Left kidney (tissue), 8 donors: ENCODE data around the gene PROSER2. TPM values are rescaled to one million over a fixed set of nuclear protein-coding genes. Genes with fewer than 3 reads are reported as not detected.

Experiments used
- DNase-seq: peaks from one replicate; pipeline ENCODE4 v3.0.0-alpha.2; 2013
- long read RNA-seq, 8 donors: transcript quantifications; one replicate each; lab custom pipeline, GENCODE V29; 2026
- polyA plus RNA-seq: library from polyadenylated mRNA; unstranded; fragments of 120-200 nt; gene quantifications from one replicate; pipeline ENCODE4 v1.2.1, GENCODE V29; 2013; ENCODE audit not compliant: insufficient read length

PROSER2 gene
- polyA plus RNA-seq = 4.0 TPM
- long read RNA-seq, donor 1, transcript PROSER2-202 (1 exons, 1,232 nt) = minor isoform, 7 of 18 reads
- long read RNA-seq, donor 1, transcript PROSER2-201 (4 exons, 3,333 nt) = major isoform, 11 of 18 reads
- long read RNA-seq, donor 1, partial matches to known transcripts = 0 of 18 reads
- long read RNA-seq, donor 1, other reads (novel, unspliced or antisense) = 0 of 18 reads
- long read RNA-seq, donor 2, partial matches to known transcripts = 0 of 4 reads
- long read RNA-seq, donor 2, other reads (novel, unspliced or antisense) = 0 of 4 reads
- long read RNA-seq, donor 3, partial matches to known transcripts = 0 of 4 reads
- long read RNA-seq, donor 3, other reads (novel, unspliced or antisense) = 0 of 4 reads
- long read RNA-seq, donor 4, partial matches to known transcripts = 0 of 1 reads
- long read RNA-seq, donor 4, other reads (novel, unspliced or antisense) = 0 of 1 reads
- long read RNA-seq, donor 5, partial matches to known transcripts = 0 of 3 reads
- long read RNA-seq, donor 5, other reads (novel, unspliced or antisense) = 0 of 3 reads
- long read RNA-seq, donor 6, partial matches to known transcripts = 0 of 6 reads
- long read RNA-seq, donor 6, other reads (novel, unspliced or antisense) = 0 of 6 reads
- long read RNA-seq, donor 7, partial matches to known transcripts = 0 of 6 reads
- long read RNA-seq, donor 7, other reads (novel, unspliced or antisense) = 0 of 6 reads
- long read RNA-seq, donor 8, partial matches to known transcripts = 49 of 50 reads
- long read RNA-seq, donor 8, other reads (novel, unspliced or antisense) = 0 of 50 reads

DNA sequence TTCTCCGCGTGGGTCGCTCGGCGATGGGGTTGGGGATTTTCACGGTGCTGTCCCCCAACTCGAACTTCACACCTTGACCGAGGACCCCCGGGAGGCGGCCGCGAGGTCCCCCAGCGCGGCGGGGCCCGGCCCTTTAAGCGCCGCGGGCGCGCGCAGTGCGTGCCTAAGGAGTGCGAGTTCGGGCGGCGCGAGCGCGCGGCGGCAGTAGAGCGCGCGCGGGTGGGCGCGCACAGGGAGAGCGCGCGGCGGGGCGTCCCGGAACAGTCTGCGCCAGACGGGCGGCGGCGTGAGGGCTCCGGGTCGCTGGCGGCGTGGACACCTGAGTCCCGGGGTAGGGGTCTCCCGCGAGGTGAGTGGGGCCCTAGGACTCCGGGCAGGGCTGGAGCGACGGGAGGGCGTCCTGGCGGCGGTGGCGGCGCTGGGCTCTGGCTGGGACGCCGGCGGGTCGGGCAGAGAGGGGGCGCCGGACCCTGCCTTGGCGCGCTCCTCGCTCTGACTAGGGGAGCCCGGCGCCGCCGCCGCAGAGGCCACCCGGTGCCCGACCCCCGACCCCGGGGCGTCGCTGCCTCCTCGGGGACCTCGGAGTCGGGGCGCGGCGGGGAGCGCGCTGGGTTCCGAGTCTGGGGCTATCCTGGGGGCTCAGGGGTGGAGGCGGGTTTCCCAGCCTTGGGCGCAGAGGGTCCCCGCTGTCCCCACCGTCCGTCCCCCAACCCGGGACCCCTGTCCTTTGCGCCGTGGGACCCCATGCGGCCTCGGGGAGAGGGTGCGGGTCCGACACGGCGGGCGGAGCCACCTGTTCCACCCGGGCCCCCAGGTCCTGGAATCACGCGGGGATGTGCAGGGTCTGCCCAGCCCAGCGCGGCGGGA, at the start of gene PROSER2:
TSS of gene PROSER2 (plus strand) at position 235 of the 867 bp plus-strand sequence. CDS start 28,722 bp downstream, outside the sequence.
- no peak for DNase-seq

GRCh38 chr10:11773761-11774441, 49.3 kb upstream of the PROSER2 start:
- DNase-seq = peak; percentile 49

DNA sequence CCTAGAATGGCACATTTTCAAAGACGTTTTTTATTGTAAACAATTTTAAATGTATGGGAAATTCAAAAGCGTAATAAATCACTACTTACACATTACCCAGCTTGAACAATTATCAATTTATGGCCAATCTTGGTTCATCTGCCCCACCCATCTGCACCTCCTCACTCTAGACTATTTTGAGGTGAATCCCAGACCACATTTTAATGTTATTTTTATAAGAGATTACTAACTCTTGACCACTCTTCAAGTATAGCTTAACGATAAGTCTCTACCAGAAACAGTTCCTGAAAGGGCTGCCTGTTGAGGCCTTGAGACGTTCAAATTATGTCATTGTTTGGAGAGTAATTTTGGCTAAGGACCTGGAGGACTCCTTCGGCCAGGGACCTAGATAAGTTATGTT, 47.7 kb upstream of the PROSER2 start:
- DNase-seq = no peak

GRCh38 chr10:11776080-11776479, 47.1 kb upstream of the PROSER2 start:
- no peak for DNase-seq

DNA sequence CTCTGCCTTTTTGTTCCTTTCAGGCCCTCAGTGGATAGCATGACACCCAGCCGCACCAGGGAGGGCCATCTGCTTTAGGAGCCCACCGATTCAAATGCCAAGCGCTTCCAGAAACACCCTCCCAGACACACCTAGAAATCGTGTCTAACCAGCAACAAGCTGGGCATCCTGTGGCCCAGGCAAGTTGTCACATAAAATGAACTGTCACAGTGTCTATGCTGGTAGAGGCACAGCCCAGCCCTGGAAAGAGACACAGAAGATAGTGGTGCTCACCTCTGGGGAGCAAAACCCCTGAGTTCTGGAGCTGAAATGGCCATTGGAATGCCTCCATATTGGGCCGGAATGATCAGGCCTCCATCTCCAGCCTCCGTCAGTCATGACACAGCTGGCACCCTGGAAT, 42.0 kb upstream of the PROSER2 start:
- DNase-seq = no peak

DNA sequence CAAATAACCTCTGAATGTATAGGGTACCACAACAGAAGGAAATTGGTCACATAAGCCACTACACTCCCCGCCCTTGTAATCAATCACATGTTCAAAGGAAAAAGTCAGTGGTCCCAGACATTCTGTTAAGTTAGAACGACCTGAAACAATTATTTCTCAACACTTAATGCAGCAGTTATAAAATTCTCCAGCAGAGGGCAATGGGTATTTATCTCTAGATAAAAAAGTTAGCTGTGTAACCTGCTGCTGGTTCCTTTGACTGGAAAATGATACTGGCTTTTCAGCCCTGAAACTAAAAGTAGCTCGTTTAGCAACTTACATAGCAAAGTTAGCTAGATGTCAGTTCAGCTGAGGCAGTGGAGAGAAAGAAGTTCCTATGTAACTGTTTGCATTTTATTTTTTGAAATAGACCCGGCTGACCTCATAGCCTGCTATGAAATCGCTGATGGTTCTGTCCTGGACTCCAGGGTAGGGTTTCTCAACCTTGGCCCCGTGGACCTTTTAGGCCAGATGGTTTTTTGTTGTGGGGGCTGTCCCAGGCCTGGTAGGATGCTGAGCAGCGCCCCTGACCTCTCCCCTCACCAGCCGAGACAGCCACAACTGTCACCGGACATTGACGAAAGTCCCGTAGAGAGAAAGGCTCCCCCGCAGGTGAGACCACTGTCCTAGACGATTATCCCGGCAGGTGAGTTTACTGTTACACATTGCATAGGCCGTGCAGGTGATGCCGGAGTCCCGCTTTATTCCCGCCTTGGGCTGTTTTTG, 40.2 kb upstream of the PROSER2 start:
- peak; percentile 83 for DNase-seq

GRCh38 chr10:11783558-11783865, 39.6 kb upstream of the PROSER2 start:
- DNase-seq = no peak

- DNase-seq = no peak
Measured at GRCh38 chr10:11787374-11787773, 35.8 kb upstream of the PROSER2 start.

DNA sequence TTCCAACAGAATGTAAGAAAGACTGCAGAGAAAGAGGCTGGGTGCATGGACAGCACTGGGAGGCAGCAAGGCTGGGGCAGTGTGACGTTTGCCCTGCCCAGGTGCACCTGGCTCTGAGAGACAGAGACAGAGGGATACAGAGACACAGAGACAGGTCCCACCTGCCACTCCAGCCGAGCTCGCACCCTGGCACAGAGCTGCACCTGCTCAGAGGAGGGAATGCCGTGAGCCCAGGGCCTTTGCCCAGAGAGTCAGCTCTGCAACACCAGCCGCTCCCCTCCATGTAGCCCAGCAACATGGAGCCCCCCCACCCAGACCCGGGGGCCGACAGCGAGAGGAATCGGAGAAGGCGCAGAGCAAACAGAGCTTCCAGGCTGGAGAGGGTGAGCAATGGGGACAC, 35.3 kb upstream of the PROSER2 start:
- no peak for DNase-seq

DNA sequence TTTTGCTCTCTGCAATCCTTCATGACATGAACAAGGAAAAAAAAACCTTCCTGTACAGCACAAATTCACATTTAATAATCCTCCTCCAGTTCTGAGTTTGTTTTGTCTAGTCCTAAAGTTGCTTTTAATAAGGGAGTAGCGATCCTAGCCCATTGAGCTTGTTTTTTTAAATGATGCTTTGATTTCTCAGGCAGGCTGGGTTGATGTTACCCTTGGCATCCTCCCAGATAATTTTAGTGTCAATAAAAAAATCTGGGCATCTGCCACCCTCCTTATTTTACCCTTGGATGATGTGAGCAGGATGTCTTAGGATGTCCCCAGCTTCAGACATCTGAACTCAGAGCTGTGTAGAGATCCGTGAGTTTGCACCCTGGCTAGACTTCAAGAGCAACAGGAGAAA, 33.9 kb upstream of the PROSER2 start:
- DNase-seq = no peak

DNA sequence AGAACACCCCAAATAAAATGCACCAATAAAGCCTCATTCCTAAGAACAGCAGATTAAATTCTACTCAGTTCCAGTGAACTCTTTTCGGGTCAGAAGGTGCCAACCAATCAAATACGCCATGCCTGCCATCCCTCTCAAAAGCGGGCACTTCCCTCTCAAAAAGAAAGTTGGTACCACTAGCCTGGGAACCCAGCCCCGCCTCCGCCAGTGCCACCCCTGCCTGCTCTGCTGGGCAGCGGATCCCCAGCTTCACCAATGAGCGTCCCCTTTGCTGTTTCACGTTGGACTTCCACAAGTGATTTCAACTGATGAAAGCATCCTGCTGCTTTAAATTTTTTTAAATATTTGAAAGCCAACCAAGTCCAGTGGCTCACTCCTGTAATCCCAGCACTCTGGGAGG, 33.2 kb upstream of the PROSER2 start:
- no peak for DNase-seq

GRCh38 chr10:11793762-11794479, 29.2 kb upstream of the PROSER2 start:
- DNase-seq = no peak

DNA sequence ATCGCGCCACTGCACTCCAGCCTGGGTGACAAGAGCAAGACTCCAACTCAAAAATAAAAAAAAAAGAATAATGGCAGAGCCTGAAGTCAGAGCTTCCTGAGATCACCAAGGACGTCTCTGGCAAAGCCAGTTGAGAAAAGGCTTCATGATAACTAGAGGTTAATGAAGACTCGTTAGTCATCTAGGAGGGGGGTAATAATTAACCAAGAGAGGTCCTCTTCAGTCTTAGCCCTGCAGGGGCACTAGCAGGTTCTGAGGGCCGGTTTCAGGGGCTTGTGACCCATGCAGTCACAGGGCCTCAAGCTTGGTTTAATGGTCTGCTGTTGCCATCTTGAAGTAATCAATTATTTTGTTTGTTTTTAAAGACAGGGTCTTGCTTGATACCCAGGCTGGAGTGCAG, 28.6 kb upstream of the PROSER2 start:
- DNase-seq = no peak

DNA sequence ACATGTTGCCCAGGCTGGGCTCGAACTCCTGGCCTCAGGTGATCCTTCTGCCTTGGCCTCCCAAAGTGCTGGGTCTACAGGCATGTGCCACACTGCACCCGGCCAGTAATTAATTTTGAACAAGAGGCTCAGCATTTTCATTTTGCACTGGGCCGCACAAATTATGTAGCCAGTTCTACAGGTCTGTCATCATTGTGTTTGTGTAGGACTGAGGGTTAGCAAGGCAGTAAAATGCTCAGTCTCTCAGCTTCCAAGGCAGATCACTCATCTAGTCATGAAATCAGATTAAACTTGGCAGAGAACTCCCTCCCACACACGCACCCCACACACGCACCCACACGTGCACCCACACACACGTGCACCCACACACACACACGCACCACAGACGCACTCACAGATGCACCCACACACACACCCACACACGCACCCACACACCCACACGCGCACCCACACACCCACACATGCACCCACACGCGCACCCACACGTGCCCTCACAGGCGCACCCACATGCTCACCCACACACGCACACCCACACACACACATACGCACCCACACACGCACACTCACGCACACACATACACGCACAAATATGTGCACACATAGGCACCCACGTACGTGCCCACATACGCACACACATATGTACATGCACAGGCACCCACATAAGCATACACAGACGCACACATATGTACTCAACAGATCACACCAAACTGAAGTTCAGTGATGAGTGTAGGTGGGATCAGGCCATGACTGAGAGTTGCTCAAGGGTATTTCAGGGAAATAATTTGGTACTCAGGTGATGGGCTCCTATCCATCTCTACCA, 27.8 kb upstream of the PROSER2 start:
- DNase-seq = no peak

- peak; percentile 37 for DNase-seq
Measured at GRCh38 chr10:11796474-11796873, 26.7 kb upstream of the PROSER2 start.

- DNase-seq = no peak
Measured at GRCh38 chr10:11797281-11797680, 25.9 kb upstream of the PROSER2 start.

DNA sequence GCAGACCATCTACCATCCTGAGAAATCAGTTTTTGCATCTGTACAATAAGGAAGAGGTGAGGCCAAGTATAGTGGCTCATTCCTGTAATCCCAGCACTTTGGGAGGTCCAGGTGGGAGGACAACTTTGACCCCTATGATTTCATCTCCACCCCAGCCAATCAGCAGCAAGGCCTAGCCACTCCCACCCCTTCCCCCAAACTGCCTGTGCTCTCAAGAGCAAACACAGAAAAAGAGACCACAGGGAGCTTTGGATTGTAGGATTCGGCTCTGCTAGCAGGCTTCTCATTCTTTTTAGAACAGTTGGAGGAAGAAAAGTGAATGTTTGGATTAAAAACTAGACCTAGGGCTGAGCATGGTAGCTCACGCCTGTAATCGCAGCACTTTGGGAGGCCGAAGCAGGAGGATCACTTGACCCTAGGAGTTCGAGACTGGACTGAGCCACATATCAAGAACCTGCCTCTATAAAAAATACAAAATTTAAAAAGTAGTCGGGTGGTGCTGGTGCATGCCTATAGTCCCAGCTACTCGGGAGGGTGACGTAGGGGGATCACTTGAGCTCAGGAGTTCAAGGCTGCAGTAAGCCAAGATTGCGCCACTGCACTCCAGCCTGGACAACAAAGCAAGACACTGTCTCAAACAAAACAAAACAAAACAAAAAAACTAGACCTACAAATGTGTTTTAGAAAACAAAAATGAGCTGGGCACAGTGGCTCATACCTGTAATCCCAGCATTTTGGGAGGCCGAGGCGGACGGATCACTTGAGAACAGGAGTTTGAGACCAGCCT, 25.1 kb upstream of the PROSER2 start:
- DNase-seq = no peak

DNA sequence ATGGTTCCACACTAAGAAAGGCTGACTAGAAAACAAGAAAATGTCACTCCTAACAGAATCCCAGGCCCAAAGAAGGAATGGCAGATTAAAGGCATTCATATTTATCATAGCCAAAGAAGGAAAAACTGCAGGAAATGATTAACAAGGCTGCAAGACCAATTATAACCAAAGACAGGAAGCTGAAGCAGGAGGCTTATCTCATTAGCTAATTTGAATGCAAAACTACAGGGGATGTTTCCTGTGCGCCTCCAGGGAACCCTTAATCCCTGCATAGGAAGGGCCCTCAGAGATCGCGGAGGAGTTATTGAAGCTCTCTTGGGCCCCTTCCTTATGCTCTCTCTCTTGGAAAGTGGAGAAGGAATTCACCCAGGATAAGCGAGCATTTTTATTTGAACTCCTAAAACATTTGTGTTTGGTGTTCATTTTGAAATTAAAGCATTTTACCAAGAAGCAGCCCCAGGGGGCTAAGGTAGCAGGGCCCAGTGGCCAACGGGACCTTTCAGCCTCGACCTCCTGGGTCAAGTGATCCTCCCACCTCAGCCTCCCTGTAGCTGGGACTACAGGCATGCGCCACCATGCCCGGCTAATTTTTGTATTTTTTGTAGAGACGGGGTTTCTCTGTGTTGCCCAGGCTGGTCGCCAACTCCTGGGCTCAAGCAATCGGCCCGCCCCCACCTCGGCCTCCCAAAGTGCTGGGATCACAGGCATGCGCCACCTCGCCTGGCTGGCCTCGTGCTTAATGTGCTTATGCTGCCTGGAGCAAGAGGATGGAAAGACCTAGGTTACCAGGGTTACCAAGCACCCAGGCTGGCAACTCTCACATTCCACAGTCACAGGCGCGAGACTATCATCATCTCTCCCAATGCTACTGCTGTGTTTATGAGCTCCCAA, 24.1 kb upstream of the PROSER2 start:
- DNase-seq = no peak
